Stomach (tissue), 4 donors: ENCODE measurements around the gene CEP57L1.

Experiments
- POLR2A ChIP-seq, 4 donors: fragments of 450-650 bp; IDR thresholded peaks; one replicate each; pipeline ENCODE4 v1.6.1; 2016; ENCODE audit warnings: antibody characterized with exemption in 4 of 4, control low read depth in 2 of 4, mild to moderate bottlenecking in 1 of 4, moderate library complexity in 1 of 4
- POLR2AphosphoS5 ChIP-seq, 3 donors: sonication (generic); formaldehyde crosslinking; IDR thresholded peaks; one replicate each; pipeline ENCODE4 v1.6.1; 2016; ENCODE audit warnings: antibody characterized with exemption in 3 of 3
- TF ChIP-seq, protein P1 (sequence below), 7 experiments: fragments of 450-650 bp in 4 of 7; fragments of 200-600 bp in 3 of 7; sonication (generic) in 3 of 7; IDR thresholded peaks; one replicate each; pipeline ENCODE4 v1.5.1; 2016 to 2019; ENCODE audit warnings: antibody characterized with exemption in 7 of 7, control low read depth in 2 of 7, mild to moderate bottlenecking in 1 of 7

DNA sequence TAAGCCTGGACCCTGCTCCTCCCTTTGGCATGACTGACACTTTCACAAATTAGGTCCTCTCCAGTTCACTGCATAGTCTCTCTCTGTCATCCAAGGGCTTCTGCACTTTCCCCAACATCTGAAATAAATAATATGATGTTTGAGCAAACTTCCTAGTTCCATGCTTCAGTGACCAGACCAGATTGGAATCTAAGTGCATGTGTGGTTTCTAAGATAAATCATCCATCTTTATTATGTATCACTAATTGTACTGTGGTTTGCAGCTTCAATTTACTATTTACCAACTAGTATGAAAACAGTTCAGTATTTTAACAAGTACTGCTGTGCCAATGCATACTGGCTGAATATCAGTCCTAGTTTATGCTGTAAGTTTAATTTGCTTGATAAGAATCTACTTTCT is 19.4 kb upstream of the CEP57L1 start:
- TF ChIP-seq, protein P1, sequence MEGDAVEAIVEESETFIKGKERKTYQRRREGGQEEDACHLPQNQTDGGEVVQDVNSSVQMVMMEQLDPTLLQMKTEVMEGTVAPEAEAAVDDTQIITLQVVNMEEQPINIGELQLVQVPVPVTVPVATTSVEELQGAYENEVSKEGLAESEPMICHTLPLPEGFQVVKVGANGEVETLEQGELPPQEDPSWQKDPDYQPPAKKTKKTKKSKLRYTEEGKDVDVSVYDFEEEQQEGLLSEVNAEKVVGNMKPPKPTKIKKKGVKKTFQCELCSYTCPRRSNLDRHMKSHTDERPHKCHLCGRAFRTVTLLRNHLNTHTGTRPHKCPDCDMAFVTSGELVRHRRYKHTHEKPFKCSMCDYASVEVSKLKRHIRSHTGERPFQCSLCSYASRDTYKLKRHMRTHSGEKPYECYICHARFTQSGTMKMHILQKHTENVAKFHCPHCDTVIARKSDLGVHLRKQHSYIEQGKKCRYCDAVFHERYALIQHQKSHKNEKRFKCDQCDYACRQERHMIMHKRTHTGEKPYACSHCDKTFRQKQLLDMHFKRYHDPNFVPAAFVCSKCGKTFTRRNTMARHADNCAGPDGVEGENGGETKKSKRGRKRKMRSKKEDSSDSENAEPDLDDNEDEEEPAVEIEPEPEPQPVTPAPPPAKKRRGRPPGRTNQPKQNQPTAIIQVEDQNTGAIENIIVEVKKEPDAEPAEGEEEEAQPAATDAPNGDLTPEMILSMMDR (IDR thresholded peaks at IDR 0.05): no peak
- TF ChIP-seq POLR2A (IDR thresholded peaks at IDR 0.05): no peak
- no peak for TF ChIP-seq POLR2AphosphoS5 (IDR thresholded peaks at IDR 0.05)
